Epithelial cell of proximal tubule (primary cell): Measurements from ENCODE around the gene DNAJB12. TPM values are rescaled to one million over a fixed set of nuclear protein-coding genes. Genes with fewer than 3 reads are reported as not detected.
A peak's percentile ranks its signal among the peaks of the same experiment; 100 is the strongest.

ENCODE experiments used
- DNase-seq: peaks from one replicate; pipeline ENCODE4 v3.0.0-alpha.2; 2011; ENCODE audit warnings: low read depth
- H3K4me3 ChIP-seq: 2 replicates; pipeline ENCODE4 v1.5.1; 2011; ENCODE audit warnings: low read depth, mild to moderate bottlenecking, low read length
- CTCF ChIP-seq: conservative IDR thresholded peaks from 2 replicates; pipeline ENCODE4 v1.5.1; 2012; ENCODE audit warnings: low read depth, mild to moderate bottlenecking, low read length
- total RNA-seq: library from RNA; depleted of rRNA; stranded (reverse); fragments of >200 nt; gene quantifications from 2 replicates; pipeline ENCODE4 v1.2.3, GENCODE V29; 2015

The DNAJB12 gene
- total RNA-seq, 1 donor from 2014 or later: 25.0 TPM

DNA sequence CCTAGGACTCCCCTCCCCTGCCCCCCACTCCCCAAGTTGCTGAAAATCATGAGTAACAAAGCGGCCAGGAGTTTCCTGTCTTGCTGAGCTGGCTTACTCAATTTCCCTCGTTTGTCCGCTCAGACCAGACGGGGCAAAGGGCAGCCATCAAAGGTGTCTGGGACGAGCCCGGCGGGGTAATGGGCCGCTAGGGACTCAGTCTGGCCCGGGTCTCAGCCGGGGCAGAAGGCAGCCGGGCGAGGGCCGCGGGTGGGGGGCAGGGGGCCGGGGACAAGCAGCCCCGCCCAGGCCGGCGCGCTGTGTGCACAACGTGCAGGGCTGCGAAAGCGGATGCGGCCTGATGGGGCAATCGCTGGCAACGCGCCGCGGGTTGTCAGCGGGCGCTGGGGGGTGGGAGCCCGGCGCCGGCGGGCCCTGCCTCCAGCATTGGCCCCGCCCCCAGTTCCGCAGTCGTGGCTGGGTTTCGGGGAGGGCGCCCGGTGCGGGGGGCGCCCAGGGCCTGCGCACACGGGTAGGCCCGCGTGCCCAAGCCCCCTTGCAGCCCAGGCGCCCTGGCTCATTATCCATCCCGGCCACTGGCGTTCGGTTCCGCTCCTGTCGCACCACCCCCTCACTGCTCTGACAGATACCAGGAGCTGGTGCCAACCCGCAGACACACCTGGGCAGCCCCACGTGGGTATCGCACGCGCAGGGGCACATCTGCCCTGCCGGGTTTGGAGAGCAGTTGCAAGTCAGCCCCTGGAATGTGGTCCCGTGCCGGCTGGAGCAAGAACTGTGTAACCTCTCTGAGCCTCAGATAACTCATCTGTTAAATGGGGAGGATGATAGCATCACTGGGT lies 35.1 kb downstream of the DNAJB12 start:
- H3K4me3 ChIP-seq: peak overlapping the region; percentile 44
- TF ChIP-seq CTCF: no peak
- no peak for DNase-seq

- TF ChIP-seq CTCF: no peak
- DNase-seq: no peak
- H3K4me3 ChIP-seq: peak overlapping the region; percentile 44
Observed at GRCh38 chr10:72318418-72319262, 36.1 kb downstream of the DNAJB12 start.

DNA sequence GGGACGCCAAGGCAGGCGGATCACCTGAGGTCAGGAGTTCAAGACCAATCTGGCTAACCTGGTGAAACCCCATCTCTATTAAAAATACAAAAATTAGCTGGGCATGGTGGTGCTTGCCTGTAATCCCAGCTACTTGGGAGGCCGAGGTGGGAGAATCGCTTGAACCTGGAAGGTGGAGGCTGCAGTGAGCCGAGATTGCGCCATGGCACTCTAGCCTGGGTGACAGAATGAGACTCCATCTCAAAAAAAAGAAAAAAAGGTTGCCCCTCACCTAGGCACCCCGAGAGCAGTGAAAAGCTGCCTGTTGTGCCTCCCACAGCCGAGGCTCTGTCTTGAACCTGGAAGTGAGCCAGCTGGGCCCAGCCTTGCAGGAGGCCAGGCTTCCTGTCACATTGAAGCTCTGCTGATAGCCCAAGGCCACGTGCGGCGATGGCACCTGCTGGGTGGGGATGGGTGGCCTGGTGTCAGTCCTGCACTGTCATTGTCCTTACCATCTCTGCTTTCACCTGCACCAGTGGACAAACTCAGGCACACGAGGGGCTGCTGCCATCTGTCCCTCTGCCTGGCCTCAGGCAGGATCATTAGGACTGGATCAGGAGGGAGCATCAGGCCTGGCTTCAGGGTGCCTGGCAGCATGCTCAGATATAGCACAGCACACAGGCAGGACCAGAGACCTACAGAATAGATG lies 37.8 kb downstream of the DNAJB12 start:
- DNase-seq: no peak
- no peak overlapping the region for H3K4me3 ChIP-seq
- no peak for TF ChIP-seq CTCF

- H3K4me3 ChIP-seq: no peak overlapping the region
- TF ChIP-seq CTCF: no peak
- no peak for DNase-seq
Observed at GRCh38 chr10:72316386-72316700, 38.4 kb downstream of the DNAJB12 start.

DNA sequence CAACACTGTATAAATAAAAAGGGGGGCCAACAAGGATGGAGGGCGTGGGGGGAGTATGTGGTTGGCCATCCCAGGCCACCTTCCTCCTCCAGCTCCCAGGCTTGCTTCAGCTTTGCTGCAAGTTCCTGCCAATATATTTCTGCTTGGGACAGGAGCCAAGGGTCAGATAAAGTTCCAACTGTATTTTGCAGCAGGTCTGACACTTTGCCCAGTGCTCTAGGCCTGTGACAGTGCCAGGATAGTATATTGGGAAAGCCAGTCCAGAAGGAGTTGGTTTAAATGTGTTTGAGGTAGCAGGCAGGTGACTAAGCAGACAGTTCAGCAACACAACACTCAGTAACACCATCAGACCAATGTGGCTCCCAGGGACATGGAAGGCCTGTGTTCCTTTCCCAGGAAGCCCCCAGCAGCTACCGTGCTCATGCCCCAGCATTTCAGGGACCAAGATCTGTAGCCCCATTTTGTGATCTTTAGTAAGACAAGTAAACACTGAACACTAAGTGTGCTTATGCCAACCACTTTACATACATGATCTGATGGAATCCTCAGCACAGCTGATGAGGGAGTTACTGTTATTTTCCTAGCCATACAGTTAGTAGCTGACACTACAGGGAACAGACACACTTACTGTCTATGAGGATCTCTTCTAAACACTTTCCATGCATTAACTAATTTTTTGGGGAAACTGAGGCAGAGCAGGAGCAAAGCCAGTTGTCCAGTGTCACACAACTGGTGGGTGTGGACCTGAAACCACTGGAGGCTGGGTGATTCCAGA lies 38.9 kb downstream of the DNAJB12 start:
- DNase-seq: no peak
- H3K4me3 ChIP-seq: no peak overlapping the region
- TF ChIP-seq CTCF: no peak

- DNase-seq: no peak
- no peak for TF ChIP-seq CTCF
- H3K4me3 ChIP-seq: no peak overlapping the region
Observed at GRCh38 chr10:72315054-72315453, 39.7 kb downstream of the DNAJB12 start.
